Medulla oblongata (tissue), 1 donor: Measurements from ENCODE around the gene CRISP1.
"Not testable (repeated sequence)": the region's sequence is repeated elsewhere in the genome, so short reads cannot be mapped to it uniquely, and the experiment has no call there.

ENCODE experiments used
- DNase-seq: peaks from one replicate; pipeline ENCODE4 v3.0.0-alpha.2; 2015; ENCODE audit errors: extremely low spot score

The CRISP1 gene, protein sequence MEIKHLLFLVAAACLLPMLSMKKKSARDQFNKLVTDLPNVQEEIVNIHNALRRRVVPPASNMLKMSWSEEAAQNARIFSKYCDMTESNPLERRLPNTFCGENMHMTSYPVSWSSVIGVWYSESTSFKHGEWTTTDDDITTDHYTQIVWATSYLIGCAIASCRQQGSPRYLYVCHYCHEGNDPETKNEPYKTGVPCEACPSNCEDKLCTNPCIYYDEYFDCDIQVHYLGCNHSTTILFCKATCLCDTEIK

DNA sequence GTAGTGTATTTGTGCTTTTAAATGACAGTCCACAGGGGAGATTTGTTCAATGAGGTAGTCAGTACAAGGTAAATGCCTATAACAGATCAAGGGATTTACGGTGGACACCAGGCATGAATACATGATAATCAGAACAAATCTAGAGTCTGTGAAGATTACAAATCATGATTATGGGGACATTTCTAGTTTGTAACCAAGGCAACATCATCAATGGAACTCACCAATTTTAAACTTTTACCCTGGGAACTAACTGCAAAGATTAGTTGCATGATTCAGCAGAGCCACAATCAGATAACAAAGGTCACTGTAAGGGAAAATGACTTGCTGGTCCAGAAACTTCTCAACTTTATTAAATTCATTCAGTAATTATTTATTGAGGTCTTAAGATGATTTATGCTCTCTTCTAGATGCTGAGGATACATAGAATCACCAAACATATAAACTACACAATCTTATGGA lies at the start of gene CRISP1:
CRISP1 (minus strand) TSS at position 51 of the 459 bp plus-strand sequence. CDS start 9,135 bp downstream, outside the sequence.
- no peak for DNase-seq

DNA sequence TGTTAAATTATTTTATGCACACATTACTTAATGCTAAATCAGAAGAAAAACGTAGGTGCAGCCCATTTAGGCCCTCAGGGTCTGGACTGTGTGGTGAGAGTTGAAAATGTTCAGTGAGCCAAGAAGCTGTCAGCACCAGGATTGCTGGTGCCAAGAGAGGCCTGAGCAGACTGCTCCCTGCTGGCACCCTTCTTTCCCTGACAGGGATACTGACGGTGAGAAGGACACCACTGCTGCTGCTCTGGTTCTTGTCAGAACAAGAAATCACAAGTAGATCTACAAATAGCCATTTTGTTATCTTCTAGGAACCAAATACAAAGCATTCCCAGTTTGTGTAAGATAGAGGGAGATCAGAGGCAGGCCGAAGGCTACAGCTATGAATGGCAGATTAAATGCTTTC lies 48.7 kb upstream of the CRISP1 start:
- DNase-seq = peak; percentile 19

DNA sequence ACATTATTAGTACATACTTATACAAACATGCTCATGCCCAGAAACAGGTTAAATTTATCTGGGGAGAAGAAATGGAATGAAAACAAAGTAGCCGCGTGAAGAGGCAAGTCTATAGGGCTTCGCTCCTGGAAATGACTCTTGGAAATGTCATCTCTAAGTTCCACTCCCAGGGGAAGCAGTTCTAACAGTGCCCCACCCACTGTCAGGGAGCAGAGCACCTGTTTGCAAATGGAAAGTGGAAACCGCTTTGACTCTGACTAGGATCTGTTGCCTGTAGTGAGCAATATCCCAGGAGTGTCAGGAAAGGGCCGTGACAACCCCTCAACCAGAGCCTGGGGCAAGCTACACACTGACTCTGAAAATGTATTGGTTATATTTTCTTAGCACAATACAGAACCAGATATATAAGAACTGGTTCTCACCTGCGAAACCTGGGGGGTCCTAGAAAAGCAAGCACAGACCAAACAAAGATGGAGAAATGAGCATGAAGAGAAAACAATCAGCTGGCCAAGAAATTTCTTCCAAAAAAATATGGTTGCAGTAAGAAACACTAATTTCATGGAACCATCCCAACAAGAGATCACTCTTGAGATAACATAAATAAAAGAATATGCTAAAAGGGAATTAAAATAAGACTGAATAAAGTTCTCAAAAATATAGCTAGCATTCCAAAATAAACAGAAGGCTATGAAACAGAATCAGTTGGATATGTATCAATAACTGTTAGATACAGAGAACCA lies 47.5 kb upstream of the CRISP1 start:
- no peak for DNase-seq

DNA sequence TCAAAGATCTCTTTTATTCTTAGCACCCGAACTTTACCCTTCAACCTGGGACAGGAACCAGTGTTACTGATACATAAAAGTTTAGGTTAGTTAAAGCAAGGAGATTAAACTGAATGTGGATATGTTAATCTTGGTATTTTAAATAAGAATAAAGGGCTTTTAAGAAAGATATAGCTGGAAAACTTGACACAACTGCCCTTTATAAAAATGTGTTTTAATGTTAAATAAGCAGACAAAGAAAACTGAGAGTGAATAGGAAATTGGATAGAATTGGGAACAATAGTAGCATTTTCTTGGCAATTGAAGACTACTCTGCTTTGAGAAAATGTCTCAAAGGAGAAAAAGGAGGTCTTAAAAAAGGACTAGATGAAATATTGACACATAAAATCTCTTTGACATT lies 45.9 kb upstream of the CRISP1 start:
- no peak for DNase-seq

DNA sequence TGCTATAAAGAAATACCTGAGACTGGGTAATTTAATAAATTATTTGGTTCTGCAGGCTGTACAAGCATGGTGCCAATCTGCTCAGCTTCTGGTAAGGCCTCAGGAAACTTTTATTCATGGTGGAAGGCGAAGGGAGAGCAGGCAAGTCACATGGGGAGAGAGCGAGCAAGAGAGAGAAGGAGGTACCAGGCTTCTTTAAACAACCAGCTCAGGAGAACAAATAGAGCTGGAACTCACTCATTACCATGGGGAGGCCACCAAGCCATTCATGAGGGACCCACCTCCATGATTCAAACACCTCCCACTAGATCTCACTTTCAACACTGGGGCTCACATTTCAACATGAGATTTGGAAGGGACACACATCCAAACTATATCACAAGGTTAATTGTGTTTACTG lies 44.9 kb upstream of the CRISP1 start:
- DNase-seq = no peak

DNA sequence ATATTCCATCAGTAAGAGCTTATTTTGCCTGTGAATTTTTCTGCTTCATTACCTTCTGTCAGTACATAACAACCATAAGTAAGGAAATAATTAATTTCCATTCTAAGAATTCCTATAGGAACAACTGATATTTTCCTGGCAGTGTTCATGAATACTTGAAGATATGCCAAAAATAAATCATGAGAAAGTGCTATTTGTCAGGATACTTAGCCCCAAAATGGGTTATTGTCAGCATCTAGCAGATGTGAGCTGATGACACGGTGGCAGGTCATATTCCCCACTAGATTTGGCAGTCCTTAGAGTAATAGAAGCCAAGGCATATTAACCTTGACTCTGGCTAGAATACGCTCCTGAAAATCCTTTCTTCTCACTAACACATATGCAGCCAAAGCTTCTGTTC lies 43.2 kb upstream of the CRISP1 start:
- no peak for DNase-seq

DNA sequence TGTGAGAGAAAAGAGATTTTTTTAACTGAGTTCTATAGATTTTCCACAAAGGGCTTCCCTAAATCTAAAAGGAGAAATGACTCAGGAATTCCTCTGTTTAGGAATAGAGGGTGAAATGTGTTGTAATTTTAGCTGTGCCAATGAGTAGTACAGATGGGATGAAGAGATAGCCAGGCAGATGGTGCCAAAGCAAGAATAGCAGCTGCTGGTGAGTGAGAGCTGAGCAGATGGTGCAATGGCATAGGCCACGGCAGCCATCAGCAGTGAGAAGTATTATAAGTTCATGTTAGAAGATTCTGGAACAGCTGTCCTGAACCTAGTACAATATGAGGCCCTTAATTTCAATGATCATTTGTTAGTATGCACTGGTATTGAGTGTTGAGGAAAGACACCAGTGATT lies 40.2 kb upstream of the CRISP1 start:
- no peak for DNase-seq

DNA sequence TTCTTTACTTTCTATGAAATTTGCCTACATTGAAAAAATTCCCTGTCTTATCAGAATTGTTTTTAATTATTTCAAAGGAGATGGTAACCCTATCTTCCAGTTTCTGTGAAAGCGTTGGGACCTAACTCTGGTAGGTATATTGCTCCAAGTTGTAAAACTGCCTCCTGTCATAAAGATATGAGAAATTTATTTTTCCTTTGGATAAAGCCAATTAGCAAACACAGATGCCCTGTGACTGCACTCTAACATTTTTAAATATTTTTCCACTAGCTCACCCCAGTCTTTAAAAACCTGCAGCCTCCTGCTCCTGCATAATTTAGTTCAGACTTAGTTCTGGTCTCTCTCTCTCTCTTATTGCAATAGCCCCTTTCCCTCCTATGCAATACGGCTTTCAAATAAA lies 39.0 kb upstream of the CRISP1 start:
- no peak for DNase-seq

DNA sequence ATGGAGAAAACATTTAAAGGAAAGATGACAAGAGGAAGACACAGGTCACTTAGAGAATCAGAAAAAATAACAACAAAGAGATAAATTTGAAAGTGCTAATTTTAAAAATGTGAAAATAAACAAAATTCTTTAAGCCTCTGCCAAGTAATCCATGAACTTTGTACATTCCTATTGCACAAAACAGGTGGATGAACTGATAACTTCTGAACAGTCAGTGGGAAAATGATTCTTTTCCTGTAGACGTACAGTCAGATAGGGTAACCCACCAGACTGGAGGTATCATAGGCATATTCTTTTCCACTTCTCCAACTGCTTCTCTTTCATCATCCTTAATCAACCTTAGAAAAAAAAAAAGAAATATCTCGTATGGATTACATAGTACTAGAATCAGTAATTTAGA lies 36.5 kb upstream of the CRISP1 start:
- no peak for DNase-seq

DNA sequence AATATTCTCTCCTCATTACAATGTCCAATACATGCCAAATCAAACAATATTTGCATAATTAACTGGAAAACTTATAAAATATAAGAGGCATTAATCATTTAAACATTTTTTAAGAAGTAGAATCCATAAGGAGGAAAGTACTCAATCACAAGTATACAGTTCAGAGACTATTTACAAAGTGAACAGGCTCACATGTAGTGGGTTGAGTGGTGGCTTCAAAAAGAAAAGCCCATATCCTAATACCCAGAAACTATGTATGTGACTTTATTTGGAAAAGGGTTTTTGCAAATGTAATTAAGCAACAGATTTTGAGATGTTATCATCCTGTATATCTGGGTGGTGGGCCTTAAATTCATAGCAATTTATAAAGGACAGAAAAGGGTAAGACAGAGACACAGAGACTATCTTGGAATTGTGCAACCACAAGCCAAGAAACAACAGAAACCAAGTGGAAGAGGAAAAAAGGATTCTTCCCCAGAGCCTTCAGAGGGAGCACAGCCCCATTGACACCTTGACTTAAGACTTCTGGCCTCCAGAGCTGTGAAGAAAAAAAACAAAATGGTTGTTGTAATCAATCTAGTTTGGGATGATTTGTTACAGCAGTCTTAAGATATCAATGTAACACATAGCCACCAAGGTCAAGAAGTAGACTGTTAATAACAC lies 32.7 kb upstream of the CRISP1 start:
- DNase-seq = no peak

DNA sequence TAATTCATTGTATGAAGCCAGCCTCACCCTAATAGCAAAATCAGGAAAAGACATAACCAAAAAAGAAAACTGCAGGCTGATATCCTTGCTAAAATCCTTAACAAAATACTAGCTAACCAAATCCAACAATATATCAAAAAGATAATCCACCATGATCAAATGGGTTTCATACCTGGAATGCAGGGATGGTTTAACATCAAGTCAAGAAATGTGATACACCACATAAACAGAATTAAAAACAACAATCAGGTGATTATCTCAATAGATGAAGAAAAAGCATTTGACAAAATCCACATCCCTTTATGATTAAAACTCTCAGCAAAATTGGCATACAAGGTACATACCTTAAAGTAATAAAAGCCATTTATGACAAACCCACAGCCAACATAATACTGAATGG lies 29.2 kb upstream of the CRISP1 start:
- not testable (repeated sequence) for DNase-seq

DNA sequence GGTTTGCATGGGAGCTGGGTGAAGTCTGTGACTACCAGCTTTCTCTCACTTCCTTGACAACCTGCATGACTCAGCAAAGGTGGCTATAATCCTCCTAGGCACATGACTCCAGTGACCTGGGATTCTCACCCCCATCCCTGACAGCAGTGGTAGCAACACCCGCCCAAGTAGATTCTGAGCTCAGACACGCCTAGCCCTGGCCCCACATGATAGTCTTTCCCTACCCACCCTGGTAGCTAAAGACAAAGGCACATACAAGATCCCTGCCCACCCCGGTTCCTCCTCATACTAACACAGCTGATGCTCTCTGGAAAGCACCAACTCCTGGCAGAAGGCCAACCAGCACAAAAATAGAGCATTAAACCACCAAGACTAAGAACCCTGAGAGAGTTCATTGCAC lies 25.9 kb upstream of the CRISP1 start:
- DNase-seq = no peak

DNA sequence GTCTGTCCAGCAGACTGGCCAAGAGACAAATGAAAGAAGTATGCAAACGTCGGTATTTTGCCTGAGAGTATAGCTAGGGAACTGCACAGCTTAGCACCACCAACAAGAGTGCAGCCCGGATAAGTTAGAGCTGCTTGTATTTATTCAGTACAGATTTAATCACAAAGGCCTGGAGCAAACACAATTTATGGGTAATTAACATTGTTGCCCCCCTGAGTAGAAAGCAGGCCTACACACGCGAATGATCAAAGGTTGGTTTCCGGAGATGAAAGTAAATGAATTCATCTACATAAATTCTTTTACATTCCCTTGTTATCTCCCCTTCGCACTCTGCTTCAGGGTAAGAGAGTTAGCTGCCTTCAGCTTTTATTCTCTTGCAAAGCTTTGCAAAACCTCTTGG lies 24.7 kb upstream of the CRISP1 start:
- no peak for DNase-seq

DNA sequence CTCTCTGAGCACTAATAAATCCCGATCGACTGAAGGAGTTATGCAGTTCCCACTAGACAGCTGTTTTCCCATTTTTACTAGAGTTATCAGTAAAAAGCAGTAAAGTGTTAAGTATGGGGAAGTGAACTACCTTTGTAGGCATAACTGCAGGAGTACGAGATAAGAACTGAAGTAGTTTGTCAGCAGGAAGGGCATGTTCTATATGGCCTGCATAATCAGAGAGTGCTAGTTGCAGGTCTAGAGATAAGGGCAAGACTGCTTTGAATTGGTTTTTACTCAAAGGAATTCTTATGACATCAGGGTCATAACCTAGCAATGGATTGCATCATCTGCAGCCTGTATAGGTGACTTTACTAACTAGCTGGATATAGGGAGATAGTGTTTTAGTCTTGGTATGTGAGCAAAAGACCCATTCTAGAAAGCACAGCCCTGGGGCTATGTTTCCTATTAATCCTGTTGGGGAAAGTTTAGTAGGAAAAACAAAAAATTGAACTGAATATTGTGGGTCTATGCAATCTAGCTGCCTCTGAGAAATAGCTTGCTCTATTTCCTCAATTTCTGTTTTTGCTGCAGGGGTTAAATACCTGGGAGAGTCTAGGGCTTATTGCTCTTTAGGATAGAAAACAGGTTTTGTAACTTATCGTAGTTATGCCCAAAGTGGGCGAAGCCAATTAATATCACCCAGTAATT lies 22.6 kb upstream of the CRISP1 start:
- no peak for DNase-seq

DNA sequence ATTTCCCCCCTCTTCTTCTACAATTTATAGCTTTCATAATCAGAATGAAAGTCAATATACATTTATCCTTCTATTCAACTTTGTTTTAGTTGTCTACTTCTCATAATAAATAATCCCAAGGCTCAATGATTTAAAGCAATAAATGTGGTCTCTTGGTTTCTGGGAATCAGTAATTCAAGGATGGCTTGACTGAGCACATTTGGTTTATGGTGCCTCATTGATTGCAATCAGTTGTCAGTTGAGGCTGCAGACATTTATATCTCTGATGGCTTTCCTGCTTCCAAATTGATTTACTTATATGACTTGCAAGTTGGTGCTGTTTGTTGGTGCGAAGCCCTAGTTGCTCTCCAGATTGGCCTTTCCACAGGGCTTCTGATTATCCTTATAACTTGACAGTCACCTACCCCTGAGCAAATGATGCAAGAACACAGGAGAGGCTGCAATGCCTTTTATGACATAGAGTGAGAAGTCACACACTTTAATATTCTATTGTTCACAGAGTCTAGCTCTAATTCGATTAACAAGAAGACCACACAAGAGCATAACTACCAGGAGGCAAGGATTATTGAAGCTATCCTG lies 2.7 kb upstream of the CRISP1 start:
- DNase-seq = no peak

DNA sequence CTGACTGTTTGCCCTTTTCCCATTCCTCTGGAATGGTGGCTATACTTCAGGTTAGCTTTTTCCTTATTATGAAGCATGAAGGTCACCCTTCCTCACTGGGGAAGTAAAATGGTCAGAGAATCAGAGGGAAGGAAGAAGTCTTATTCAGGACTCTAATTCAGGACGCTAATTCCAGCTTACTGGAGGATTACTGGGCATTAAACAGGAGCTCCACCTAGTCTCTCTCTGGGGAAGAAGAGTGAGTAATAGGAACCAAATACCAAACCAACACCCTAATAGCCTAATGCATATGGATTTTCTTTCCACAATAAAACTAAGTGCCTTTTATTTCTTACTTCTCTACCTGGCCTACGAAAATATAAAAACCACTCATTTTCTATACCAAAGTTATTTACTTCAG lies 10.1 kb downstream of the CRISP1 start:
- no peak for DNase-seq

DNA sequence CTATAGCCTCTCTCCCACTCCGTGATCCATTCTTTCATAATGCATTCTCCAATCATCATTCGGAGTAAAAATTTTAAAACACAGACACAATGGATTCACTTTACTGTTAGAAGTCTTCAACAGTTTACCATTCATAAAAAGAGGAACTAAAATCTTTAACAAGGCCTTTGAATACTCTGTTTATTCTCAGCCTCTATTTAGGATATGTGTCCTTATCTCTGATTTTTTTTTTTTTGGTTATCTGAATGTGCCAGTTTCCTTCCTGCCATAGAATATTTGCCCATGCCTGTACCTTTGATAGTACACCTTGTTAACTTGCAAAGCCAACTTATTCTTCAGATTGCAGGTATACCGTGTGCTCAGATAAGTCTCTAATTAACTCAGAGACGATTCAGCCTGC lies 11.1 kb downstream of the CRISP1 start:
- no peak for DNase-seq

DNA sequence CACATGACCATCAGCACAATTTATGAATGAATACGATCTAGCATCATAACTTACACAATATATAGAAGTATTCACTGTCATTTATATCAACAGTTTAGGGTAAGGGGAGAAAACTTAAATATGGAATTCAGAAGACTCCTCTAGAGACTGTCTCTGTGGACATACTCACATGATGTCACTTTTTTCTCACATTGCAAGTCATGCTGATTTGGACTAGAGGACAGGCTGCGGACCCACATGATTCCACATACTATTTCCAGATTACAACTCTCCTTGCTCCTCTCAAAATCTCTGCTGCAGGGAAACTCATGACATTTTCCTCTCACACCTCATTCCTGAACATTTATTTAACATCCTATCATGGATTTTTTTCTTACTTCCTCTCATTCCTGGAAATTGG lies 13.4 kb downstream of the CRISP1 start:
- no peak for DNase-seq

DNA sequence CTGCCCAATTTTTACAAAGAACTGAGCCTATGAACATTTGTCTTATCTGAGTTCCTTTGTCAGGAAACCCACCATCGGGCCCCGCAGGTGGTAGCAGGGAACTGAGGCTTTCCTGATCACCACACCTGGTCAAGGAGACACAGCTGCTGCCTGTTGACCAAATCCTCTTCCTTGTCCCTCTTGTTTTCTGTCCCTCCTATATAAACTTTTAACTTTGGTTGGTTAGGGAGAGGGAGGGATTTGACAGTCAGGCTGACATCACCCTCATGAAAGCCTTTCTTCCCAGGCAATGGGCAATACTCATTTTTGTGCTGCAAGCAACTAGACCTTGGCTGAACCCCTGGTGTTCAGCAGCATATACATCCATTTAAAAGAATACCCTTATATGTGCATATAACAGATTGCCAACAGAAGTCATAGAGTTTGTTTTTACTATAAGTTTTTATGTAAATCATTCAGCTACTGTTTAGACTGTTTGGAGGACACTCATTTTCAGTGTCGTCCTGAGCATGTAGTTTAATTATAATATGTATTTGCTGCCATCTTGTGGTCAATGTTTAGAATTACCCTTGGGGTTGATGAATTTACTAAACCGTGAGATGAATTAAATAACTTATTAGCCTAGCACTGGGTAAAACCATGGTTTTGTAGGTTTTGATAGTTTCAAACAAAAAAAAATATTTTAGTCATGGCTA lies 17.0 kb downstream of the CRISP1 start:
- peak; percentile 72 for DNase-seq

DNA sequence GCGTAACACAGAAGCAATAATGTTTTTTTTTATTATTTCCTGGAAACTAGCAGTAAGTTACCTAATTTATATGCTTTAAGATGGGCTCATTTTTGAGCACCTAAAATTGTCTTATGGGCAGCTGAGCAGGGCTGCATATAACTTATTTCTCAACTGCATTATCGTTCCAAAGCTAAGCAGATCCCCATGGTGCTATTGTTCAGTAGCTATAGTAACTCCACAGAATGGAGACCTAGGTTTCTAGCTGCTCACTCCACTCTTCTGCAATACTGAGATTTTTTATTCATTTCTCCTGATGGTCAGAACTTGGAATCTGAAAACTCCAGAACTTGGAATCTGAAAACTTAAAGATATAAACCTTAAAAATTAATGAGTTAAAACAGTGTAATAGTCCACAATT lies 18.7 kb downstream of the CRISP1 start:
- no peak for DNase-seq

DNA sequence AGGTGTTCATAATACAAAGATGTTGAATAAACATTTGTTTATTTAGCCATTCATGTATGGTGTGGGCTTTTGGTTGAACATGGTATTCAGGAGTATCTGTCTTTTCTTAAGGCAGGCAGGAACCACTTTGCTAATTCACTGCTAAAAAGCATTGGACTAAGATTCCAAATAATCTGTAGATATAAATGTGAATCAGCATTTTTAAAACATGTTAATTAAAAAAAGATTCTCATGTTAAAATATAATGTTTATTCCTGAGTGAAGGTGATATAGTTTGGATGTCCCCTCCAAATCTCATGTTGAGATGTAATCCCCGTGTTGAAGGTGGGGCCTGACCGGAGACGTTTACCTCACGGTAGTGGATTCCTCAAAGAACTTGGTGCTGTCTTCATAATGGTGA lies 19.3 kb downstream of the CRISP1 start:
- no peak for DNase-seq
